ENCODE results near the gene TOM1.

Gene TOM1

DNA sequence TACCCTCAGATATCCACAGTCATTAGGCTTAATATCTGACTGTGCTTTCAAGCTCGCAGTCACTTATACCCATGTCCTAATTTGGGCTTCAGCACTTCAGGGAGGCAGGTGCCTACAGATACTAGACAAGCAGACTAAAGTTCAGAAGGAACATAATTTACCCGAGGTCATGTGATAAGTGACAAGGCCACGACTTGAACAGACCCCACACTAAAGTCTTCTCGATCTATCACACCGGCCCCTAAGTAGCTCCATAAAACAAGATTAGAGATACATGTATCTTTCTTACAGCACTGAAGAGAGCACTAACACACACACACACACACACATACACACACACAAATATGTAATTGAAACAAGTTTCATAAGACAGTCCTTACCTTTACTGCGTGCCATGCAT is 32.6 kb downstream of the TOM1 start:
- no peak overlapping the region for H3K27ac ChIP-seq
- TF ChIP-seq ZFX (IDR thresholded peaks at IDR 0.05; ENCODE audit: borderline replicate concordance), result no peak
- TF ChIP-seq, protein P1, sequence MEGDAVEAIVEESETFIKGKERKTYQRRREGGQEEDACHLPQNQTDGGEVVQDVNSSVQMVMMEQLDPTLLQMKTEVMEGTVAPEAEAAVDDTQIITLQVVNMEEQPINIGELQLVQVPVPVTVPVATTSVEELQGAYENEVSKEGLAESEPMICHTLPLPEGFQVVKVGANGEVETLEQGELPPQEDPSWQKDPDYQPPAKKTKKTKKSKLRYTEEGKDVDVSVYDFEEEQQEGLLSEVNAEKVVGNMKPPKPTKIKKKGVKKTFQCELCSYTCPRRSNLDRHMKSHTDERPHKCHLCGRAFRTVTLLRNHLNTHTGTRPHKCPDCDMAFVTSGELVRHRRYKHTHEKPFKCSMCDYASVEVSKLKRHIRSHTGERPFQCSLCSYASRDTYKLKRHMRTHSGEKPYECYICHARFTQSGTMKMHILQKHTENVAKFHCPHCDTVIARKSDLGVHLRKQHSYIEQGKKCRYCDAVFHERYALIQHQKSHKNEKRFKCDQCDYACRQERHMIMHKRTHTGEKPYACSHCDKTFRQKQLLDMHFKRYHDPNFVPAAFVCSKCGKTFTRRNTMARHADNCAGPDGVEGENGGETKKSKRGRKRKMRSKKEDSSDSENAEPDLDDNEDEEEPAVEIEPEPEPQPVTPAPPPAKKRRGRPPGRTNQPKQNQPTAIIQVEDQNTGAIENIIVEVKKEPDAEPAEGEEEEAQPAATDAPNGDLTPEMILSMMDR (IDR thresholded peaks at IDR 0.05), result no peak

DNA sequence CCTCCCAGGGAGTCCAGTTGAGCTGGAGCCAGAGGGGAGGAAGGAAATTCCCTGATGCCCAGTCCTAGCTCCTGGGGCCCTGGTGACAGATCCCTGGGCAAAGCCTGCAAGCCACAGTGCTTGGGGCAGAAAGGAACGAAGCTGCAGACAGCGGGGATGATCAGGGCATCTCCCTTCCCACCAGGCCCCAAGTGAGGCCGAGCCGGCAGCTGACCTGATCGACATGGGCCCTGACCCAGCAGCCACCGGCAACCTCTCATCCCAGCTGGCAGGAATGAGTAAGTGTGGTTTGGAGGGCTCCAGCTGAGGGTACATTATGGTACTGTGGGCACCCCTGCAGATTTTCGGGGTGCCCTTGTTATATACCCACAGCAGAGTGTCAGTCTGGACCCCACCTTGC is 33.5 kb downstream of the TOM1 start:
- no peak for TF ChIP-seq ZFX (IDR thresholded peaks at IDR 0.05; ENCODE audit: borderline replicate concordance)
- TF ChIP-seq, protein P1 (IDR thresholded peaks at IDR 0.05), result no peak
- no peak overlapping the region for H3K27ac ChIP-seq

DNA sequence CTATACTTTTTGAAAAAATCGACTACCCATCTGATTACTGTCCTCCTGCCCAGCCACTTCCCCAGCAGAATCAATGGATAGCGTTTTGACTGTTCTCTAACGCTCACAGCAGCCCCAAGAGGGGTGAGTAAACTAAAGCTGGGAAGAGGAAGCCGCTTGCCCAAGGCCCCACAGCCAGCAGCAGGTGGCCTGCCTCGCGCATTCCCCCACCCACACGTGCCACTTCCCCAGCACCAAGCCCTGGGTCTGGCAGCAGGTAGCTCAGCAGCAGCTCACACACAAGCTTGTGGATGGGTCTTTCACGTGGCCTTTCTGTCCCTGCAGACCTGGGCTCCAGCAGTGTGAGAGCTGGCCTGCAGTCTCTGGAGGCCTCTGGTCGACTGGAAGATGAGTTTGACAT is 34.3 kb downstream of the TOM1 start:
- TF ChIP-seq ZFX (IDR thresholded peaks at IDR 0.05; ENCODE audit: borderline replicate concordance), result no peak
- no peak overlapping the region for H3K27ac ChIP-seq

DNA sequence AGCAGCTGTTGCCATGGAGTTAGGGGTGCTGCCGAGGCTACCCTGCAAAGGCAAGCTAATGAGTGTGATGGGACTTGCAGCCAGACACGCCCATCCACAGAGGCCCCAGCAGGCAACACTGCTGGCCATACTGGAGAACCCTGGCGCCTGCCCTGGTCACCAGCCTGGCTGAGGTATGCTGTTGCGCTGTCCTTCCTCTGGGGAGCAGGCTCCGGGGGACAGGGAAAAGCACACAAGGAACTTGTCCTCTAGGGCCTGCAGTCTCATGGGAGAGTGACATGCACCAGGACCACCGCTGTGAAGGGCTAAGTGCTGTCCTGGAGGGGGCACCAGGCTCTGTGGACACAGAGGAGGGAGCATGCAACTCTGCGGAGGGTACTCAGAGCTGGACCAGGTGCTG is 35.8 kb downstream of the TOM1 start:
- no peak for TF ChIP-seq ZFX (IDR thresholded peaks at IDR 0.05; ENCODE audit: borderline replicate concordance)
- TF ChIP-seq, protein P1 (IDR thresholded peaks at IDR 0.05), result no peak
- no peak overlapping the region for H3K27ac ChIP-seq

DNA sequence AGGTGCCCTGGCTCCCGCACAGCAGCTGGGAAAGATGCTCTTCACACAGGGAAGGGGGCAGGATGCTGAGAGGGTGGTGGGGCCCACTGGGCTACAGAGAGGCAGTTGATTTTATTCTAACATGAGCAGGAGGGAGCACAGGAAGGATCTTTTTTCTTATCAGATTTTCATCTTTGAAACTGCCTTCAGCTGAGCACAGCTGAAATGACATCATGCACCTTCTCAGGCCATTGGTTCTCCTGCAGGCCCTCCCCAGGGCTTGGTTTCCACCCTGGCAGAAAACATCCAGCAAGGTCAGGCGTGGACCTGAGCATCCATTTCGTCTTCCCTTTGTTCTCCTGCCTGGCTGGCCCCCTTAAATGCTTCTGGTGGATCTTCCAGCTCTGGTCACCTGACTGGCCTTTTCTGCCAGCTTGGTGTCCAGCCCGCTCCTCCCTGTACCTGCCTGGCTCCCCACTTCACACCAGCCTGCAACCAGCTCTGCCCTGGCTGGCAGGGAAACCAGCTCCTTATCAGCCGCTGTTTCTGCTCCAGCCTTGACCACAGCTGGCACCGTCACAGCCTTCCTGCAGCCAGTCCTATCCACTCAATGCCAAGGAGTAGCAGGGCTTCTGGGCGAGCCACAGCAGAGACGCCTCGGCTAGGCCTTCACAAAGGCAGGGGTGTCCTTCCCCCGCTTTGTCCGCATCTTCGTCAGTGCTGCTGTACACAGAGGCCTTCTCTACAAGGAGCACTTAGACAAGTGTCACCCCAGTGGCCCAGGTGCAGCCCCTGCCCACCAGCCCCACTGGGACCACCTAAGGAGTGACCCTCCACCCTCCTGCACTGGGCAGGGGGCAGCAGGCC is 36.5 kb downstream of the TOM1 start:
- TF ChIP-seq, protein P1 (IDR thresholded peaks at IDR 0.05), result no peak
- no peak for TF ChIP-seq ZFX (IDR thresholded peaks at IDR 0.05; ENCODE audit: borderline replicate concordance)
- no peak overlapping the region for H3K27ac ChIP-seq

DNA sequence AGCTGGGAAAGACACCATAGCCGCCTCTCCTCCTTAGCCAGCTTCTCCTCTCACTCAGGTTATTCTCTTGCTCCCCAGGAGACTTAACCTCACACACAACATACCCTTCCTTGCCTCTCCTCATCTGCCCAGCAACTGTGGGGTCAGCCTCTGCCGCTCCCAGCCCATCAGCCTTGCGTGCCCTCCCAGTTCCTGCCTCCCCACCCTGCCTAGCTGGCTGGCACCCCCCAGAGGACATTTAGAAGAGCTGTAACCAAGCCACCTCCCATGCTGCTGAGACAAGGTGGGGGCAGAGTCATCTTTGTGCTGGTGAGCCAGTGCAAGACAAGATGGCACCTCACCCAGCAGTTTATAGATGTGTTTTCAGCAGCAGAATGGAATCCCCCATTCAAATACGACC is 38.2 kb downstream of the TOM1 start:
- TF ChIP-seq, protein P1 (IDR thresholded peaks at IDR 0.05), result no peak
- no peak for TF ChIP-seq ZFX (IDR thresholded peaks at IDR 0.05; ENCODE audit: borderline replicate concordance)
- no peak overlapping the region for H3K27ac ChIP-seq

DNA sequence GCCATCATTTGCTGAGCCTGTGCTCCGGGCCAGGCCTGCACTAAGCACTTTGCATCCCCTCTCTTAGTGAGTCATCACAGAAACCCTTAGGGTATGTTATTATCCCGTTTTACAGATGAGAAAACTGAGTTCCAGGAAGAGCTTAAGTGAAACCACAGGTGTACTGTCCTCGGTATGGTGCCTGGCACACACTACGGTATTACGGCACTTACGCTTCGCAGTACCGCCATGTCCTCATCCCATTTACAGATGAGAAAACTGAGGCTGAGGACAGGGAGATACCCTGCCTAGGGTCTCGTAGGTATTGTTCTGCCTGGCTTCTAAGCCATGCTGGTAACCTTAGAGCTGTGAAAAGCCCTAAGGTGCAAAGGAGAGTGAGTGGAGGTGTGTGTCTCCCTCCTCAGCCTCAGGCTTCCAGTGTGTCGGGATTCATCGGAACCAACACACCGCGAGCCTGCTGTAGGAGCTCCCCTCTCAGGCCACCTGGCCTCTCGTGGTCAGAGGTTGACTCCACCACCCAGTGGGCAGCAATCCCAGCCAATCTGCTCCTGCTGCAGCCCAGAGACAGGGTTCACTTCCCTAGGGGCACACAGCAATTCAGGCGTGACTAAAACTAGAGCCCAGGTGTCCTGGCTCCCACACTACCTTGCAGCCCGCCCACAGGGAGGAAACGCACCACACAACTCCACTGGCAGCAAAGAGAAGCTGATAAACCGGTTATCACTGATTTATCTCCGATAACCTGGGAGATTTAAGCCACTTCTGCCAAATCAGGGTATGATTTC is 41.6 kb downstream of the TOM1 start:
- H3K27ac ChIP-seq, result no peak overlapping the region

More for the DNA sequence above, 41.6 kb downstream of the TOM1 start:
- TF ChIP-seq, protein P1 (IDR thresholded peaks at IDR 0.05), result no peak
- TF ChIP-seq ZFX (IDR thresholded peaks at IDR 0.05; ENCODE audit: borderline replicate concordance), result no peak

All from 22Rv1 (cell line).